Testis (tissue), 3 donors: Measurements from ENCODE around the gene WDR47. TPM values are rescaled to one million over a fixed set of nuclear protein-coding genes. Genes with fewer than 3 reads are reported as not detected.

Experiments used
- DNase-seq: peaks from one replicate; pipeline ENCODE4 v3.0.0-alpha.2; 2019
- H3K27ac ChIP-seq, 2 donors: fragments of 200-600 bp; sonication (generic); one replicate each; pipeline ENCODE4 v1.5.1; 2019
- H3K27me3 ChIP-seq: fragments of 200-600 bp; sonication (generic); one replicate; pipeline ENCODE4 v1.5.1; 2019
- H3K36me3 ChIP-seq: fragments of 200-600 bp; sonication (generic); one replicate; pipeline ENCODE4 v1.5.1; 2017; ENCODE audit warnings: low read depth; ENCODE audit errors: missing control alignments
- H3K4me1 ChIP-seq: fragments of 200-600 bp; sonication (generic); one replicate; pipeline ENCODE4 v1.5.1; 2019
- H3K4me3 ChIP-seq, 2 donors: fragments of 200-600 bp; sonication (generic); one replicate each; pipeline ENCODE4 v1.5.1; 2017 to 2019
- H3K9me3 ChIP-seq: fragments of 200-600 bp; sonication (generic); one replicate; pipeline ENCODE4 v1.5.1; 2017
- POLR2A ChIP-seq: fragments of 450-650 bp; IDR thresholded peaks from one replicate; pipeline ENCODE4 v1.6.1; 2017; ENCODE audit warnings: antibody characterized with exemption, mild to moderate bottlenecking, moderate library complexity
- WGBS, 2 donors: methylation state at CpG; one replicate each; pipeline ENCODE4 v1.1.5; 2018; 5-methylcytosine and 5-hydroxymethylcytosine counted together
- intact Hi-C: fragments of 100-400 bp; cut with DNase I; formaldehyde crosslinking; loops from one replicate; pipeline ENCODE4 v1.15.1; 2023; ENCODE audit warnings: low total_unique reads
- polyA plus RNA-seq: library from polyadenylated mRNA; stranded (reverse); fragments of 350-450 nt; fragmentation: Illumina TruSeq; extraction: RNeasy Lipid Tissue Mini Kit (QIAGEN cat#74804); gene quantifications from one replicate; pipeline ENCODE4 v1.2.3, GENCODE V29; 2014; ENCODE audit warnings: low read depth, low replicate concordance; ENCODE audit not compliant: insufficient read depth
- total RNA-seq, 2 donors: library from RNA; depleted of rRNA; stranded (reverse); fragments of >200 nt; gene quantifications; one replicate each; pipeline ENCODE4 v1.2.3, GENCODE V29; 2016
- TF ChIP-seq, protein P1 (sequence below), 3 experiments: fragments of 450-650 bp in 2 of 3; fragments of 200-600 bp in 1 of 3; sonication (generic) in 1 of 3; IDR thresholded peaks; one replicate each; pipeline ENCODE4 v1.5.1; 2016 to 2019; ENCODE audit warnings: antibody characterized with exemption in 3 of 3, mild to moderate bottlenecking in 2 of 3, moderate library complexity in 1 of 3

Gene WDR47
- total and polyA plus RNA-seq, 3 donors from 2014 or later = 34.7 to 40.5 (median 40.4) TPM

DNA sequence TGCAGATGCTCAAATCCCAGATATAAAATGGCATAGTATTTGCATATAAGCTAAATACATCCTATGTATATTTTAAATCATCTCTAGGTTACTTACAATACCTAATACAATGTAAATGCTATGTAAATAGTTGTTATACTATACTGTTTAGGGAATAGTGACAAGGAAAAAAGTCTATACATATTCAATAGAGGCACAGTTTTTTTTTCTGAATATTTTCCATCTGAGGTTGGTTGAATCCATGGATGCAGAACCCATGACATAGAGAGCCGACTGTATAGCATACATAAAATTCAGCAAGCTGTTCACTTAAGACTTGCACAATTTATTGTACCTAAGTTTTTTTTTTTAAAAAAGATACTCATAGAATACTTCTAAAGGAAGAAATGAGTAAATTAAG lies 27.4 kb upstream of the WDR47 start:
- H3K9me3 ChIP-seq = no peaks in the 10 kb centered on the region
- no peaks in the 10 kb centered on the region for H3K4me1 ChIP-seq
- H3K27ac ChIP-seq = no peak overlapping the region
- no peak overlapping the region for H3K4me3 ChIP-seq
- TF ChIP-seq, protein P1, sequence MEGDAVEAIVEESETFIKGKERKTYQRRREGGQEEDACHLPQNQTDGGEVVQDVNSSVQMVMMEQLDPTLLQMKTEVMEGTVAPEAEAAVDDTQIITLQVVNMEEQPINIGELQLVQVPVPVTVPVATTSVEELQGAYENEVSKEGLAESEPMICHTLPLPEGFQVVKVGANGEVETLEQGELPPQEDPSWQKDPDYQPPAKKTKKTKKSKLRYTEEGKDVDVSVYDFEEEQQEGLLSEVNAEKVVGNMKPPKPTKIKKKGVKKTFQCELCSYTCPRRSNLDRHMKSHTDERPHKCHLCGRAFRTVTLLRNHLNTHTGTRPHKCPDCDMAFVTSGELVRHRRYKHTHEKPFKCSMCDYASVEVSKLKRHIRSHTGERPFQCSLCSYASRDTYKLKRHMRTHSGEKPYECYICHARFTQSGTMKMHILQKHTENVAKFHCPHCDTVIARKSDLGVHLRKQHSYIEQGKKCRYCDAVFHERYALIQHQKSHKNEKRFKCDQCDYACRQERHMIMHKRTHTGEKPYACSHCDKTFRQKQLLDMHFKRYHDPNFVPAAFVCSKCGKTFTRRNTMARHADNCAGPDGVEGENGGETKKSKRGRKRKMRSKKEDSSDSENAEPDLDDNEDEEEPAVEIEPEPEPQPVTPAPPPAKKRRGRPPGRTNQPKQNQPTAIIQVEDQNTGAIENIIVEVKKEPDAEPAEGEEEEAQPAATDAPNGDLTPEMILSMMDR (IDR thresholded peaks at IDR 0.05) = no peak
- TF ChIP-seq POLR2A = no peak
- no peaks in the 10 kb centered on the region for H3K36me3 ChIP-seq
- 88 to 91% methylated on average over 1 of the region's 1 CpG for WGBS, 2 donors
- H3K27me3 ChIP-seq = no peaks in the 10 kb centered on the region
- DNase-seq = no peak
- intact Hi-C loops = no loop called here

DNA sequence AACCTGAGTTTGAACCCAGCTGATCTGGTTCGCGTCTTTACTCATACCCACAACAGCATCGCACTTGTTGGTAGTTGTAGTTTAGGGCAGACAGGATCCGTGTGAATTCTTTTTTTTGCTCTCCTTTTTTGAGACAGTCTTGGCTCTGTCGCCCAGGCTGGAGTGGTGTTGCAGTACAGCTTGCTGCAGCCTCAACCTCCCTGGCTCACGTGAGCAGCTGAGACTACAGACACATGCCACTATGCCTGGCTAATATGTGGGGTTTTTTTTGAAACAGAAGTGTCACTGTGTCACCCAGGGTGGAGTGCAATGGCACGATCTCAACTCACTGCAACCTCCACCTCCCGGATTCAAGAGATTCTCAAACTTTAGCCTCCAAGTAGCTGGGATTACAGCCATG lies 26.0 kb upstream of the WDR47 start:
- H3K27ac ChIP-seq = no peak overlapping the region
- no peaks in the 10 kb centered on the region for H3K4me1 ChIP-seq
- DNase-seq = no peak
- intact Hi-C loops = no loop called here
- TF ChIP-seq, protein P1 (IDR thresholded peaks at IDR 0.05) = no peak
- TF ChIP-seq POLR2A = no peak
- no peaks in the 10 kb centered on the region for H3K27me3 ChIP-seq
- no peaks in the 10 kb centered on the region for H3K9me3 ChIP-seq
- no peaks in the 10 kb centered on the region for H3K36me3 ChIP-seq
- no peak overlapping the region for H3K4me3 ChIP-seq
- WGBS, 2 donors = 83 to 85% methylated on average over 8 of the region's 8 CpGs

DNA sequence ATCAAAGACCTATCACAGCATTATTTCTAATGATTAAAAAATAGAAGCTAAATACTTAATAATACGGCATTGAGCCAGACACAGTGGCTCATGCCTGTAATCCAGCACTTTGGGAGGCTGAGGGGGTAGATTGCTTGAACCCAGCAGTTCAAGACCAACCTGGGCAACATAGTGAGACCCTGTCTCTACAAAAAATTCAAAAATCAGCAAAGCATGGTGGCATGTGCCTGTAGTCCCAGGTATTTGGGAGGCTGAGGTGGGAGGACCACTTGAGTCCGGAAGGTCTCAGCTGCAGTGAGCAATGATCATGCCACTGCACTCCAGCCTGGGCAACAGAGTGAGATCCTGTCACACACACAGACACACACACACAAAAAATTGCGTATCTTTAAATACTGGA lies 23.2 kb upstream of the WDR47 start:
- Histone ChIP-seq H3K9me3 (no peaks in the 10 kb centered on the region), H3K36me3 (no peaks in the 10 kb centered on the region), H3K4me3 (no peak overlapping the region), H3K27ac (no peak overlapping the region), H3K4me1 (no peaks in the 10 kb centered on the region), H3K27me3 (no peaks in the 10 kb centered on the region)
- intact Hi-C loops = no loop called here
- TF ChIP-seq, protein P1 (IDR thresholded peaks at IDR 0.05) = no peak
- TF ChIP-seq POLR2A = no peak
- WGBS, 2 donors = 94 to 96% methylated on average over 3 of the region's 3 CpGs
- DNase-seq = no peak

DNA sequence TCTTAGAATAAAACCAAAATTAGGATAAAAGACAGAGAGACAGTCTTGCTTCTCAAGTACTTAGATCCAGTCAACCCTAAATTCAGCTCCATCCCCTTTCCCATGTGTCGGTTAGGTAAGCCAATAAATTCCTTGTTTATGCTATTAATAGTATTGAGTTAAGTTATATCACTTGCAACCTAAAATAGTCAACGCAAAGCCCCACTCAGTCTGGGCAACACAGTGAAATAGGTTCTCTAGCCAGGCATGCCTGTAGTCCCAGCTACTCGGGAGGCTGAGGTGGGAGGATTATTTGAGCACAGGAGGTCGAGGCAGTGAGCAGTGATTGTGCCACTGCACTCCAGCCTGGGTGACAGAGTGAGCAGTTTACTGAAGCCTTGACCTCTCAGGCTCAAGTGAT lies 19.3 kb upstream of the WDR47 start:
- H3K4me3 ChIP-seq = no peak overlapping the region
- DNase-seq = no peak
- TF ChIP-seq, protein P1 (IDR thresholded peaks at IDR 0.05) = no peak
- no peak for TF ChIP-seq POLR2A
- intact Hi-C loops = no loop called here
- WGBS, 2 donors = 77 to 87% methylated on average over 4 of the region's 4 CpGs
- no peaks in the 10 kb centered on the region for H3K4me1 ChIP-seq
- H3K27ac ChIP-seq = no peak overlapping the region
- no peaks in the 10 kb centered on the region for H3K9me3 ChIP-seq
- no peaks in the 10 kb centered on the region for H3K27me3 ChIP-seq
- no peaks in the 10 kb centered on the region for H3K36me3 ChIP-seq

DNA sequence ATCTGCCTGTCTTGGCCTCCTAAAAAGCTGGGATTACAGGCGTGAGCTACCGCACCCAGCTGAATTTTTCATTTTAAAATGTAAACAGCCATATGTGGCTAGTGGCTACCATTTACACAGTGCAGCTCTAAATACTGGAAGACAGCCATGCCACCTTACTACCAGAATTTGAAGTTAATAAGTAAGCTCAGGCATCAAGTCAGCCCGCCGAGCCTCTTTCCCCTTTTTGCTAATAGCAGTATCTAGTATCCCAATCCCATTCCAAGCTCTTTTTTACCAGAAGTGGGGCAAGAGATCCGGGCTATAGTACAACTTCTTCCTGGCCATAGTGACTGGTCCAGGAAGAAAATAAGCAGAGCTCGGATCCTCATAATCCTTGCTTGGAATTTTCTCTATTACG lies 18.8 kb upstream of the WDR47 start:
- Histone ChIP-seq H3K27me3 (no peaks in the 10 kb centered on the region), H3K36me3 (no peaks in the 10 kb centered on the region), H3K4me1 (no peaks in the 10 kb centered on the region), H3K9me3 (no peaks in the 10 kb centered on the region), H3K4me3 (no peak overlapping the region), H3K27ac (no peak overlapping the region)
- DNase-seq = no peak
- intact Hi-C loops = no loop called here
- TF ChIP-seq POLR2A = no peak
- TF ChIP-seq, protein P1 (IDR thresholded peaks at IDR 0.05) = no peak
- WGBS, 2 donors = 89 to 90% methylated on average over 7 of the region's 7 CpGs
